Measurements from ENCODE around the gene TRMT44.

- TF ChIP-seq CTCF (conservative IDR thresholded peaks at IDR 0.05; ENCODE audit: low read depth, low read length) (no peak), EZH2 (IDR thresholded peaks at IDR 0.05; ENCODE audit: low read length, unreplicated experiment) (no peak)
Measured at GRCh38 chr4:8503801-8504200, 63.2 kb downstream of the TRMT44 start.

Data from PC-3 (cell line).